OCI-LY1 (cell line): ENCODE measurements around the gene GPR142.

ENCODE experiments used
- H2AFZ ChIP-seq: fragments of 200-600 bp; sonication (generic), shearing (Covaris generic); 2 replicates; pipeline ENCODE4 v1.6.0; 2014; ENCODE audit warnings: antibody characterized with exemption, mild to moderate bottlenecking, low read length
- H3F3A ChIP-seq: fragments of 200-600 bp; sonication (generic), shearing (Covaris generic); 2 replicates; pipeline ENCODE4 v1.6.0; 2014; ENCODE audit warnings: mild to moderate bottlenecking, antibody characterized with exemption, low read length, moderate library complexity; ENCODE audit not compliant: insufficient read depth
- H3K27ac ChIP-seq: fragments of 200-600 bp; sonication (generic); 2 replicates; pipeline ENCODE4 v1.5.1; 2014; ENCODE audit warnings: low read length, mixed run types, mild to moderate bottlenecking, low read depth; ENCODE audit not compliant: poor library complexity, severe bottlenecking
- H3K27me3 ChIP-seq: fragments of 200-600 bp; sonication (generic); 2 replicates; pipeline ENCODE4 v1.6.0; 2014; ENCODE audit warnings: antibody characterized with exemption, mild to moderate bottlenecking, low read length, moderate library complexity; ENCODE audit not compliant: insufficient read depth
- H3K36me3 ChIP-seq: fragments of 200-600 bp; sonication (generic); 2 replicates; pipeline ENCODE4 v1.6.1; 2014; ENCODE audit warnings: mild to moderate bottlenecking, antibody characterized with exemption, low read length, moderate library complexity, mixed read lengths; ENCODE audit not compliant: insufficient read depth
- H3K4me1 ChIP-seq: fragments of 200-600 bp; sonication (generic); 2 replicates; pipeline ENCODE4 v1.5.1; 2014; ENCODE audit warnings: mild to moderate bottlenecking, low read length, moderate library complexity; ENCODE audit not compliant: insufficient read depth, severe bottlenecking
- H3K4me2 ChIP-seq: fragments of 200-600 bp; sonication (generic), shearing (Covaris generic); 2 replicates; pipeline ENCODE4 v1.6.1; 2014; ENCODE audit warnings: low read length
- H3K4me3 ChIP-seq: fragments of 200-600 bp; sonication (generic); 2 replicates; pipeline ENCODE4 v1.5.1; 2014; ENCODE audit warnings: low read length, low read depth, mild to moderate bottlenecking, mixed read lengths; ENCODE audit not compliant: poor library complexity, severe bottlenecking
- H3K79me2 ChIP-seq: fragments of 200-600 bp; shearing (Covaris generic); 2 replicates; pipeline ENCODE4 v1.6.1; 2016; ENCODE audit warnings: mixed run types, low read length, mixed read lengths; ENCODE audit not compliant: insufficient read depth
- H3K9ac ChIP-seq: fragments of 200-600 bp; sonication (generic), shearing (Covaris generic); 2 replicates; pipeline ENCODE4 v1.6.1; 2014; ENCODE audit warnings: mild to moderate bottlenecking, low read length, mixed read lengths
- H3K9me2 ChIP-seq: fragments of 200-600 bp; sonication (generic), shearing (Covaris generic); 2 replicates; pipeline ENCODE4 v1.6.1; 2014; ENCODE audit warnings: low read depth, mild to moderate bottlenecking, low read length, mixed read lengths
- H3K9me3 ChIP-seq: fragments of 200-600 bp; shearing (Covaris generic); 2 replicates; pipeline ENCODE4 v1.6.1; 2014; ENCODE audit warnings: low read length, mixed read lengths
- H4K20me1 ChIP-seq: fragments of 200-600 bp; sonication (generic), shearing (Covaris generic); 2 replicates; pipeline ENCODE4 v1.6.0; 2016; ENCODE audit warnings: mild to moderate bottlenecking, low read length; ENCODE audit not compliant: insufficient read depth
- CTCF ChIP-seq: fragments of 200-600 bp; sonication (generic), shearing (Covaris generic); IDR thresholded peaks from 2 replicates; pipeline ENCODE4 v1.5.1; 2017; ENCODE audit warnings: mild to moderate bottlenecking, antibody characterized with exemption, low read length, moderate library complexity, mixed read lengths
- EZH2 ChIP-seq: fragments of 200-600 bp; sonication (generic), shearing (Covaris generic); IDR thresholded peaks from 2 replicates; pipeline ENCODE4 v1.8.0; 2017; ENCODE audit warnings: borderline replicate concordance, mixed run types, mild to moderate bottlenecking, antibody characterized with exemption, low read length, moderate library complexity, mixed read lengths

Gene GPR142

GRCh38 chr17:74412581-74412980, 45.3 kb downstream of the GPR142 start:
- Histone ChIP-seq H3K9me2 (no peaks in the 10 kb centered on the region), H2AFZ (no peak overlapping the region)

GRCh38 chr17:74413491-74413890, 46.2 kb downstream of the GPR142 start:
- H3F3A ChIP-seq: no peaks in the 10 kb centered on the region
- no peak for TF ChIP-seq CTCF
- TF ChIP-seq EZH2: no peak
- H3K9ac ChIP-seq: no peak overlapping the region
- no peaks in the 10 kb centered on the region for H3K27me3 ChIP-seq
- no peak overlapping the region for H3K4me3 ChIP-seq
- no peaks in the 10 kb centered on the region for H3K9me2 ChIP-seq
- no peak overlapping the region for H2AFZ ChIP-seq
- H3K4me2 ChIP-seq: no peak overlapping the region
- H3K9me3 ChIP-seq: no peaks in the 10 kb centered on the region
- H3K27ac ChIP-seq: no peak overlapping the region
- H3K36me3 ChIP-seq: no peaks in the 10 kb centered on the region
- no peaks in the 10 kb centered on the region for H3K79me2 ChIP-seq
- H4K20me1 ChIP-seq: no peaks in the 10 kb centered on the region
- H3K4me1 ChIP-seq: no peaks in the 10 kb centered on the region

More at GRCh38 chr17:74412581-74412980, 45.3 kb downstream of the GPR142 start:
- Histone ChIP-seq H3K4me1 (no peaks in the 10 kb centered on the region), H3K9ac (no peak overlapping the region), H3K27ac (no peak overlapping the region), H3K4me3 (no peak overlapping the region), H3K4me2 (no peak overlapping the region), H4K20me1 (no peaks in the 10 kb centered on the region), H3F3A (no peaks in the 10 kb centered on the region), H3K27me3 (no peaks in the 10 kb centered on the region), H3K79me2 (no peaks in the 10 kb centered on the region), H3K9me3 (no peaks in the 10 kb centered on the region), H3K36me3 (no peaks in the 10 kb centered on the region)
- TF ChIP-seq CTCF: no peak
- no peak for TF ChIP-seq EZH2

DNA sequence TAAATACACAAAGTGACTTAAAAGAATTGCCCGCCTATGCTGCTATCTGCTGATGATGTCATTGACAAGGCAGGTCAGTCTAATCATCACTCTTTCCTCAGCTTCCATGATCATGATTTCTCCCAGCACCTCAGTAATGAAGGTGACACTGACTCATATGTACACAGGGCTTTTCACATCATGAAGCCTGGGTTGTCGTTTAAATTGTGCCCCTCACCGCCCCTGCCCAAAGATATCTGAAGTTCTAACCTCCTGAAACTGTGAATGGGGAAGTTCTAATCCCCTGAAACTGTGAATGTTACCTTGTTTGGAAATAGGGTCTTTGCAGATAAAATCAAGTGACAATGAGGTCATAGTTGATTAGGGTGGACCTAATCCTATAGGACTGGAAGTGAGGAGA, 47.2 kb downstream of the GPR142 start:
- H3K4me1 ChIP-seq: no peaks in the 10 kb centered on the region

More for the DNA sequence above, 47.2 kb downstream of the GPR142 start:
- no peaks in the 10 kb centered on the region for H3F3A ChIP-seq
- no peaks in the 10 kb centered on the region for H3K27me3 ChIP-seq
- no peak for TF ChIP-seq EZH2
- no peak for TF ChIP-seq CTCF
- H3K27ac ChIP-seq: no peak overlapping the region
- H2AFZ ChIP-seq: no peak overlapping the region
- H3K9me3 ChIP-seq: no peaks in the 10 kb centered on the region
- no peak overlapping the region for H3K4me2 ChIP-seq
- no peaks in the 10 kb centered on the region for H4K20me1 ChIP-seq
- no peaks in the 10 kb centered on the region for H3K36me3 ChIP-seq
- no peak overlapping the region for H3K4me3 ChIP-seq
- H3K79me2 ChIP-seq: no peaks in the 10 kb centered on the region
- H3K9ac ChIP-seq: no peak overlapping the region
- H3K9me2 ChIP-seq: no peaks in the 10 kb centered on the region
